RWPE1 (cell line): ENCODE measurements around the gene ALDH1B1.

Source experiments
- CTCF ChIA-PET: fragments of 350-600 bp; sonication (Branson Sonifier 250); formaldehyde crosslinking; extraction: SDS; loops from one replicate; lab custom pipeline; 2021; lab: Yijun Ruan, JAX
- POLR2A ChIA-PET: fragments of 400-600 bp; formaldehyde crosslinking; extraction: SDS; loops from one replicate; lab custom pipeline; 2020; ENCODE audit warnings: antibody characterized with exemption; ENCODE audit not compliant: low non-redundant PET; lab: Yijun Ruan, JAX
- DNase-seq: peaks from one replicate; pipeline ENCODE4 v3.0.0; 2012; ENCODE audit warnings: low spot score
- H3K27ac ChIP-seq: fragments of 450-650 bp; 2 replicates; pipeline ENCODE4 v1.5.1; 2017
- TF ChIP-seq, protein P1 (sequence below): fragments of 450-650 bp; conservative IDR thresholded peaks from 2 replicates; pipeline ENCODE4 v1.5.1; 2017; ENCODE audit warnings: low read depth, mild to moderate bottlenecking

The ALDH1B1 gene

DNA sequence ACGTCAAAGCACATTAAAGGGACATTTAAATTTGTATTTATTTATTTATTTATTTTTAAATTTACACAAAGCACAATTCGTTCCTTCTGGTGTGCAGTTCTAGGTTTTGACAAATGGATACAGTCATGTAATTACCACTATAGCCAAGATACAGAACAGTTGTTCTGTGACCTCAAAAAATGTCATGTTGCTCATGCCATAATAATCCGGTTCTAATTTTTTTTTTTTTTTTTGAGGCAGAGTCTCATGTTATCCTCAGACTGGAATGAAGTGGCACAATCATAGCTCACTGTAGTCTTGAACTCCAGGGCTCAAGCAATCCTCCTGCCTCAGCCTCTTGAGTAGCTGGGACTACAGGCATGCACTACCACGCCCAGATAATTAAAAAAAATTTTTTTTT, 24.0 kb downstream of the ALDH1B1 start:
- TF ChIP-seq, protein P1, sequence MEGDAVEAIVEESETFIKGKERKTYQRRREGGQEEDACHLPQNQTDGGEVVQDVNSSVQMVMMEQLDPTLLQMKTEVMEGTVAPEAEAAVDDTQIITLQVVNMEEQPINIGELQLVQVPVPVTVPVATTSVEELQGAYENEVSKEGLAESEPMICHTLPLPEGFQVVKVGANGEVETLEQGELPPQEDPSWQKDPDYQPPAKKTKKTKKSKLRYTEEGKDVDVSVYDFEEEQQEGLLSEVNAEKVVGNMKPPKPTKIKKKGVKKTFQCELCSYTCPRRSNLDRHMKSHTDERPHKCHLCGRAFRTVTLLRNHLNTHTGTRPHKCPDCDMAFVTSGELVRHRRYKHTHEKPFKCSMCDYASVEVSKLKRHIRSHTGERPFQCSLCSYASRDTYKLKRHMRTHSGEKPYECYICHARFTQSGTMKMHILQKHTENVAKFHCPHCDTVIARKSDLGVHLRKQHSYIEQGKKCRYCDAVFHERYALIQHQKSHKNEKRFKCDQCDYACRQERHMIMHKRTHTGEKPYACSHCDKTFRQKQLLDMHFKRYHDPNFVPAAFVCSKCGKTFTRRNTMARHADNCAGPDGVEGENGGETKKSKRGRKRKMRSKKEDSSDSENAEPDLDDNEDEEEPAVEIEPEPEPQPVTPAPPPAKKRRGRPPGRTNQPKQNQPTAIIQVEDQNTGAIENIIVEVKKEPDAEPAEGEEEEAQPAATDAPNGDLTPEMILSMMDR = no peak
- ChIA-PET POLR2A (interaction anchor here (0.7 kb wide), 1 partner anchor 16 kb away, joined by 3 read pairs; no protein-coding TSS in a partner anchor), CTCF (interaction anchor here (0.6 to 1.5 kb wide), 4 partner anchors 12 to 314 kb away, joined by 3 to 5 read pairs (median 4); no protein-coding TSS in a partner anchor)
- no peak overlapping the region for H3K27ac ChIP-seq
- DNase-seq = no peak

DNA sequence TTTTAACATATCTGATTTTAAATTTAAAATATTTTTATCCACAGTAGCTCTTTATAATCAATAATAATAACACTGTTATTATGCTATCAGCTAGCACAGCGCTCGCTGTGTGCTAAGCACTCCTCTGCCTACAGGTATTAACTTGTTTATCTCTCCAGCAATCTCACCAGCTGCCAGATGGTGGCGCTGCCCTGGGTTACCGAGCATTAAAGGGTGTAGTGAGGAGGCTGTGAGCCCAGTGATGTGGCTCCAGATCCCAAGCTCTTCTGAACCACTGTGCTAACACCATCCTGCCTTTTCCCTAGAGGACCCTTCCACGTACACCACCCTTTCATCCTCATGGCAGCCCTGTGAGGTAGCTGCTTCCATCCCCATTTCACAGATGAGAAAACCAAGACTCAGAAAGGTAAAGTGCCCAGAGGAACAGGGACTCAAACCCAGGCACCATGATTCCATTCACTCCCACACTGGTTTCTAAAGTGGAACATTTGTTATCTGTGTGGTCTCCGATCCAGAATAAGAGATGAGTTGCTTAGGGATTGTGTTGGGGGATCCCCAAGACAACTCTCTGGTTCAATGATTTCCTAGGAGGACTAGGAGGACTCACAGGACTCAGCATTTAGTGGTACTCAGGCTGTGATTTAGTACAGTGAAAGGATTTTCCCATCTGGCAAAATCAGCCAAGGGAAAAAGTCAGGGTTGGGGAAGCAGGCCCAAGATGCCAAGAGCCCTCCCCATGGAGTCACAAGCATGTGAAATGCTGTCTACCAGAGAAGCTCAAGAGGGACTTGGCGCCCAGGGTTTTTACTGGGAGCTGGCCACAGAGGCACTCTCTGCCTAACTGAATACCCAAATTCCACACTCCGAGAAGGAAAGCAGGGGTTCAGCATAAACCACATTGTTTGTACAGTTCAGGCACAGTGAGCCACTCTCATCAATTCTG, 24.8 kb downstream of the ALDH1B1 start:
- no peak overlapping the region for H3K27ac ChIP-seq
- DNase-seq = peak; percentile 31
- TF ChIP-seq, protein P1 = no peak; the same call in 1 of the 2 replicates
- ChIA-PET POLR2A (interaction anchor here (0.7 kb wide), 1 partner anchor 15 kb away, joined by 3 read pairs; no protein-coding TSS in a partner anchor), CTCF (interaction anchor here (0.5 to 1.5 kb wide), 7 partner anchors 12 to 315 kb away, joined by 3 to 5 read pairs (median 4); partner anchors contain the start of gene ANKRD18A)

- H3K27ac ChIP-seq = no peak overlapping the region
- CTCF ChIA-PET = interaction anchor here (0.7 kb wide), 1 partner anchor 14 kb away, joined by 3 read pairs; no protein-coding TSS in a partner anchor
- no peak for DNase-seq
- POLR2A ChIA-PET = no interaction called here
- TF ChIP-seq, protein P1 = no peak
Observed at GRCh38 chr9:38418366-38418765, 25.9 kb downstream of the ALDH1B1 start.

GRCh38 chr9:38419181-38419580, 26.7 kb downstream of the ALDH1B1 start:
- H3K27ac ChIP-seq = no peak overlapping the region
- TF ChIP-seq, protein P1 = no peak
- ChIA-PET CTCF (no interaction called here), POLR2A (no interaction called here)
- DNase-seq = no peak

DNA sequence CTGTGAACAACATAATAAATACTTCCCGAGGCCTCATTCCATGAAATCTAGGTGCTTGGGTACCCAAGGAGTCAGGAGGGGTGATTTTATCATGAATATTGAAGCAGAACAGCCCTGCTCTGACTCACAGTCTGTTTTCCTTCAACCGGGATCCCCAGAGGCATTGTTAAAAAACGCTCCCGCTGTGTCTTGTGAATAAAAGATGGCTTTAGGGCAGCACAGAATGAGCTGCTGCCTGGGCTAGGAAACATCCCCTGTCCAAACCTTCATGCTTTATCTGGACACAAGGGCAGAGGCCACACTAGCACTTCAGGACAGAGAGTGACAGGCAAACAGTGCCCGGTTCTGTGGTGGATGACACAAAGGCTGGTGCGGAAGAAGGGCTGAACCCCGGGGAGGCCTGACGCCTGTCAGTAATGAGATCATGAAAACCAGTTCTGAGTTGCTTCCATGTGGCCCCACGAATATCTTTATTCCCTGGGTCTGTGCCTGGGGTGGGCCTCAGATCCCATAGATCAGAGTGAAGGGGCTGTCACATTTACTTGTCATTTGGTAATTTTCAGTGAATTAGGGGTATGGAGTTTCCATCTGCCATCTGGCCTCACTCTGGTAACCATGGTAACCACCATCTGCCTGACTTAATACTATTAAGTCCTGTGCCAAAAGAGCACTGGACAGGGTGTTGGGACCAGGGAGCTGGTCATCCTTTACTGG, 29.2 kb downstream of the ALDH1B1 start:
- POLR2A ChIA-PET = no interaction called here
- TF ChIP-seq, protein P1 = no peak
- DNase-seq = no peak
- no peak overlapping the region for H3K27ac ChIP-seq
- CTCF ChIA-PET = interaction anchor here (0.8 kb wide), 1 partner anchor 62 kb away, joined by 3 read pairs; no protein-coding TSS in a partner anchor
